CD4-positive, CD25-positive, alpha-beta regulatory T cell (primary cell): ENCODE measurements around the gene FADS3. TPM values are rescaled to one million over a fixed set of nuclear protein-coding genes. Genes with fewer than 3 reads are reported as not detected.

Source experiments
- ATAC-seq, 2 donors: fragments of 150-1000 bp; cut with Tn5 transposase; one replicate each; pipeline ENCODE4 v1.10.0; 2021; ENCODE audit warnings: low read depth in 2 of 2, moderate number of reproducible peaks in 2 of 2, moderate library complexity in 1 of 2
- DNase-seq, 3 donors: peaks; one replicate each; pipeline versions ENCODE4 v3.0.0 to v3.0.0-alpha.2; 2012 to 2022; ENCODE audit warnings: mixed read lengths in 1 of 3
- H3K27ac ChIP-seq: one replicate; pipeline ENCODE4 v1.7.0; 2013; ENCODE audit warnings: mild to moderate bottlenecking, low read length; ENCODE audit not compliant: insufficient read depth, poor library complexity, severe bottlenecking
- H3K27me3 ChIP-seq: one replicate; pipeline ENCODE4 v1.7.0; 2013; ENCODE audit warnings: low read length; ENCODE audit not compliant: control insufficient read depth, insufficient read depth
- H3K36me3 ChIP-seq: one replicate; pipeline ENCODE4 v1.7.0; 2013; ENCODE audit warnings: mild to moderate bottlenecking, low read length, moderate library complexity; ENCODE audit not compliant: control insufficient read depth, insufficient read depth
- H3K4me1 ChIP-seq: 2 replicates; pipeline ENCODE4 v1.7.0; 2013; ENCODE audit warnings: mild to moderate bottlenecking, low read length; ENCODE audit not compliant: insufficient read depth, control insufficient read depth, poor library complexity, severe bottlenecking
- H3K4me3 ChIP-seq: one replicate; pipeline ENCODE4 v1.7.0; 2013; ENCODE audit warnings: low read depth, mild to moderate bottlenecking, low read length, moderate library complexity
- H3K9me3 ChIP-seq, 2 experiments: 1 replicate in 1 of 2; 2 replicates in 1 of 2; pipeline ENCODE4 v1.7.0; 2013; ENCODE audit warnings: low read length in 2 of 2, mild to moderate bottlenecking in 1 of 2, moderate library complexity in 1 of 2; ENCODE audit not compliant: control insufficient read depth in 2 of 2
- H3K27ac Mint-ChIP-seq, 3 donors: one replicate each; pipeline ENCODE4 v1.8.0; 2020 to 2022; ENCODE audit warnings: mild to moderate bottlenecking in 3 of 3, mixed read lengths in 3 of 3, moderate library complexity in 2 of 3
- H3K27me3 Mint-ChIP-seq: one replicate; pipeline ENCODE4 v1.8.0; 2022; ENCODE audit warnings: mild to moderate bottlenecking, mixed read lengths
- H3K36me3 Mint-ChIP-seq: one replicate; pipeline ENCODE4 v1.8.0; 2020; ENCODE audit warnings: mixed read lengths
- H3K4me1 Mint-ChIP-seq, 4 donors: one replicate each; pipeline ENCODE4 v1.8.0; 2020 to 2022; ENCODE audit warnings: mixed read lengths in 4 of 4, mild to moderate bottlenecking in 1 of 4
- H3K4me3 Mint-ChIP-seq, 4 donors: one replicate each; pipeline ENCODE4 v1.8.0; 2020 to 2022; ENCODE audit warnings: mild to moderate bottlenecking in 4 of 4, mixed read lengths in 4 of 4, moderate library complexity in 3 of 4
- H3K9me3 Mint-ChIP-seq, 7 donors: one replicate each; pipeline ENCODE4 v1.8.0; 2020 to 2022; ENCODE audit warnings: mixed read lengths in 7 of 7, mild to moderate bottlenecking in 3 of 7, moderate library complexity in 2 of 7
- polyA plus RNA-seq, 4 donors: library from polyadenylated mRNA; unstranded; fragments of 300-500 nt; fragmentation: Illumina TruSeq; gene quantifications; one replicate each; pipeline ENCODE4 v1.2.3, GENCODE V29; 2021
- total RNA-seq: library from RNA; stranded (reverse); gene quantifications from one replicate; pipeline ENCODE4 v1.2.3, GENCODE V29; 2022

Gene FADS3
- total and polyA plus RNA-seq, 5 donors from 2014 or later = 0.87 to 15.8 (median 1.4) TPM

- no peak for ATAC-seq
- no peak overlapping the region for H3K4me3 ChIP-seq
- no peaks in the 10 kb centered on the region for H3K36me3 ChIP-seq
- H3K4me1 Mint-ChIP-seq = no peaks in the 10 kb centered on the region
- H3K27ac ChIP-seq = no peak overlapping the region
- H3K4me1 ChIP-seq = no peaks in the 10 kb centered on the region
- H3K4me3 Mint-ChIP-seq = no peak overlapping the region
- peaks cover 0 to 1% (median 0%) of the 10 kb centered on the region in 7 donors for H3K9me3 Mint-ChIP-seq
- H3K27me3 Mint-ChIP-seq = no peaks in the 10 kb centered on the region
- peak overlapping the region in 1 of 3 donors; percentile 26 for H3K27ac Mint-ChIP-seq
- no peaks in the 10 kb centered on the region for H3K9me3 ChIP-seq
- H3K36me3 Mint-ChIP-seq = no peaks in the 10 kb centered on the region
- DNase-seq = no peak
- no peaks in the 10 kb centered on the region for H3K27me3 ChIP-seq
Measured at GRCh38 chr11:61847914-61848581, 43.3 kb downstream of the FADS3 start.

- Histone ChIP-seq H3K9me3 (no peaks in the 10 kb centered on the region), H3K27me3 (no peaks in the 10 kb centered on the region), H3K27ac (no peak overlapping the region), H3K36me3 (no peaks in the 10 kb centered on the region), H3K4me3 (no peak overlapping the region), H3K4me1 (no peaks in the 10 kb centered on the region)
- ATAC-seq = no peak
- peaks cover 0 to 1% (median 0%) of the 10 kb centered on the region in 7 donors for H3K9me3 Mint-ChIP-seq
- H3K4me1 Mint-ChIP-seq = no peaks in the 10 kb centered on the region
- no peak for DNase-seq
- no peaks in the 10 kb centered on the region for H3K27me3 Mint-ChIP-seq
- no peak overlapping the region for H3K27ac Mint-ChIP-seq
- H3K36me3 Mint-ChIP-seq = no peaks in the 10 kb centered on the region
- no peak overlapping the region for H3K4me3 Mint-ChIP-seq
Measured at GRCh38 chr11:61846362-61847020, 44.9 kb downstream of the FADS3 start.

- Histone ChIP-seq H3K27me3 (no peaks in the 10 kb centered on the region), H3K27ac (no peak overlapping the region), H3K9me3 (no peaks in the 10 kb centered on the region), H3K4me3 (no peak overlapping the region), H3K4me1 (no peaks in the 10 kb centered on the region), H3K36me3 (no peaks in the 10 kb centered on the region)
- ATAC-seq (no peak), DNase-seq (no peak)
- Mint-ChIP-seq H3K27ac (no peak overlapping the region), H3K27me3 (no peaks in the 10 kb centered on the region), H3K4me3 (no peak overlapping the region), H3K9me3 (peaks cover 0 to 1% (median 0%) of the 10 kb centered on the region in 7 donors), H3K4me1 (no peaks in the 10 kb centered on the region), H3K36me3 (no peaks in the 10 kb centered on the region)
Measured at GRCh38 chr11:61844909-61845565, 46.3 kb downstream of the FADS3 start.

GRCh38 chr11:61842528-61842820 is 48.9 kb downstream of the FADS3 start:
- no peak for ATAC-seq
- no peak overlapping the region for H3K4me3 ChIP-seq
- H3K27me3 ChIP-seq = no peaks in the 10 kb centered on the region
- H3K27me3 Mint-ChIP-seq = peaks cover 5% of the 10 kb centered on the region
- H3K4me3 Mint-ChIP-seq = no peak overlapping the region
- H3K36me3 ChIP-seq = no peaks in the 10 kb centered on the region
- H3K9me3 Mint-ChIP-seq = no peaks in the 10 kb centered on the region
- H3K4me1 ChIP-seq = no peaks in the 10 kb centered on the region
- H3K27ac Mint-ChIP-seq = no peak overlapping the region
- no peaks in the 10 kb centered on the region for H3K9me3 ChIP-seq
- no peaks in the 10 kb centered on the region for H3K4me1 Mint-ChIP-seq
- no peaks in the 10 kb centered on the region for H3K36me3 Mint-ChIP-seq
- H3K27ac ChIP-seq = no peak overlapping the region
- DNase-seq = no peak

GRCh38 chr11:61841636-61842527 is 49.5 kb downstream of the FADS3 start:
- ATAC-seq (no peak), DNase-seq (no peak)
- Mint-ChIP-seq H3K4me1 (no peaks in the 10 kb centered on the region), H3K9me3 (no peaks in the 10 kb centered on the region), H3K4me3 (no peak overlapping the region), H3K36me3 (no peaks in the 10 kb centered on the region), H3K27ac (no peak overlapping the region), H3K27me3 (peaks cover 5% of the 10 kb centered on the region)
- H3K27ac ChIP-seq = no peak overlapping the region
- H3K4me1 ChIP-seq = no peaks in the 10 kb centered on the region
- no peaks in the 10 kb centered on the region for H3K27me3 ChIP-seq
- H3K36me3 ChIP-seq = no peaks in the 10 kb centered on the region
- no peak overlapping the region for H3K4me3 ChIP-seq
- H3K9me3 ChIP-seq = no peaks in the 10 kb centered on the region

GRCh38 chr11:61840371-61840770 is 51.0 kb downstream of the FADS3 start:
- H3K9me3 Mint-ChIP-seq = no peaks in the 10 kb centered on the region
- Histone ChIP-seq H3K27me3 (no peaks in the 10 kb centered on the region), H3K9me3 (no peaks in the 10 kb centered on the region), H3K4me1 (no peaks in the 10 kb centered on the region), H3K4me3 (no peak overlapping the region), H3K27ac (no peak overlapping the region), H3K36me3 (no peaks in the 10 kb centered on the region)
- H3K4me3 Mint-ChIP-seq = no peak overlapping the region
- ATAC-seq (no peak), DNase-seq (no peak)
- H3K36me3 Mint-ChIP-seq = no peaks in the 10 kb centered on the region
- H3K4me1 Mint-ChIP-seq = peaks cover 0 to 2% (median 0%) of the 10 kb centered on the region in 4 donors
- H3K27ac Mint-ChIP-seq = no peak overlapping the region
- peaks cover 11% of the 10 kb centered on the region for H3K27me3 Mint-ChIP-seq

- no peak for DNase-seq
- Histone ChIP-seq H3K27ac (no peak overlapping the region), H3K4me1 (peaks cover 4% of the 10 kb centered on the region), H3K4me3 (no peak overlapping the region), H3K27me3 (no peaks in the 10 kb centered on the region), H3K9me3 (no peaks in the 10 kb centered on the region), H3K36me3 (no peaks in the 10 kb centered on the region)
- Mint-ChIP-seq H3K36me3 (no peaks in the 10 kb centered on the region), H3K9me3 (no peaks in the 10 kb centered on the region), H3K27me3 (peaks cover 11% of the 10 kb centered on the region), H3K4me1 (peaks cover 0 to 6% (median 0%) of the 10 kb centered on the region in 4 donors), H3K4me3 (no peak overlapping the region), H3K27ac (no peak overlapping the region)
- no peak for ATAC-seq
Measured at GRCh38 chr11:61839742-61840141, 51.6 kb downstream of the FADS3 start.
